Prostate gland (tissue), 2 donors: ENCODE results near the gene METTL1. TPM values are rescaled to one million over a fixed set of nuclear protein-coding genes. Genes with fewer than 3 reads are reported as not detected.

ENCODE experiments used
- DNase-seq: peaks from one replicate; pipeline ENCODE4 v3.0.0-alpha.2; 2019; ENCODE audit warnings: low spot score
- H3K27ac ChIP-seq, 2 donors: fragments of 200-600 bp; sonication (generic); 2 replicates each; pipeline ENCODE4 v1.5.1; 2017 to 2019
- H3K27me3 ChIP-seq: fragments of 200-600 bp; sonication (generic); replicated peaks from 2 replicates; pipeline ENCODE4 v1.5.1; 2019; ENCODE audit not compliant: insufficient read depth
- H3K36me3 ChIP-seq, 2 donors: fragments of 200-600 bp; sonication (generic); 1 replicate in 1 of 2; 2 replicates in 1 of 2; pipeline versions ENCODE4 v1.5.1 to v1.8.1; 2017 to 2019
- H3K4me1 ChIP-seq: fragments of 200-600 bp; sonication (generic); replicated peaks from 2 replicates; pipeline ENCODE4 v1.5.1; 2019
- H3K4me3 ChIP-seq, 2 donors: fragments of 200-600 bp; sonication (generic); 2 replicates each; pipeline ENCODE4 v1.5.1; 2017 to 2019
- H3K9me3 ChIP-seq: fragments of 200-600 bp; sonication (generic); 2 replicates; pipeline ENCODE4 v1.5.1; 2017
- CTCF ChIP-seq, 4 experiments: fragments of 200-600 bp in 2 of 4; fragments of 450-650 bp in 2 of 4; sonication (generic) in 2 of 4; IDR thresholded peaks; 1 replicate in 3 of 4; 2 replicates in 1 of 4; pipeline ENCODE4 v1.5.1; 2016 to 2019; ENCODE audit warnings: antibody characterized with exemption in 4 of 4, mild to moderate bottlenecking in 2 of 4, moderate library complexity in 2 of 4
- POLR2A ChIP-seq: fragments of 450-650 bp; IDR thresholded peaks from one replicate; pipeline ENCODE4 v1.6.1; 2016; ENCODE audit warnings: antibody characterized with exemption, mild to moderate bottlenecking
- POLR2AphosphoS5 ChIP-seq: sonication (generic); formaldehyde crosslinking; IDR thresholded peaks from one replicate; pipeline ENCODE4 v1.6.1; 2017; ENCODE audit warnings: antibody characterized with exemption
- WGBS: methylation state at CpG from one replicate; pipeline ENCODE4 v1.1.5; 2018; 5-methylcytosine and 5-hydroxymethylcytosine counted together
- intact Hi-C: fragments of 100-400 bp; cut with DNase I; formaldehyde crosslinking; loops from one replicate; pipeline ENCODE4 v1.14.2; 2022
- total RNA-seq, 2 donors: library from RNA; depleted of rRNA; stranded (reverse); fragments of >200 nt; gene quantifications; one replicate each; pipeline ENCODE4 v1.1.0, GENCODE V29; 2016

METTL1 gene
- total RNA-seq, 2 donors from 2014 or later, result 4.9 to 14.3 TPM

GRCh38 chr12:57797933-57798332, 26.0 kb upstream of the METTL1 start:
- Histone ChIP-seq H3K27ac (no peak overlapping the region), H3K4me3 (no peak overlapping the region), H3K9me3 (no peaks in the 10 kb centered on the region), H3K27me3 (no peaks in the 10 kb centered on the region), H3K36me3 (peaks cover 0 to 3% of the 10 kb centered on the region in 2 donors), H3K4me1 (no peaks in the 10 kb centered on the region)
- intact Hi-C loops, result no loop called here
- WGBS, result 87% methylated on average over 1 of the region's 1 CpG
- TF ChIP-seq CTCF (IDR thresholded peaks at IDR 0.05) (no peak), POLR2A (no peak), POLR2AphosphoS5 (no peak)
- DNase-seq, result no peak

GRCh38 chr12:57796996-57797395, 25.1 kb upstream of the METTL1 start:
- Histone ChIP-seq H3K9me3 (no peaks in the 10 kb centered on the region), H3K4me1 (no peaks in the 10 kb centered on the region), H3K27me3 (no peaks in the 10 kb centered on the region), H3K4me3 (no peak overlapping the region), H3K27ac (no peak overlapping the region), H3K36me3 (peaks cover 3% of the 10 kb centered on the region in 2 donors)
- no peak for TF ChIP-seq CTCF (IDR thresholded peaks at IDR 0.05)
- TF ChIP-seq POLR2A, result no peak
- no peak for TF ChIP-seq POLR2AphosphoS5
- WGBS, result 100% methylated on average over 1 of the region's 1 CpG
- DNase-seq, result no peak
- intact Hi-C loops, result no loop called here

- no peak for DNase-seq
- intact Hi-C loops, result no loop called here
- H3K27ac ChIP-seq, result no peak overlapping the region
- 93% methylated on average over 6 of the region's 6 CpGs for WGBS
- peaks cover 3 to 4% of the 10 kb centered on the region in 2 donors for H3K36me3 ChIP-seq
- H3K9me3 ChIP-seq, result no peaks in the 10 kb centered on the region
- no peak overlapping the region for H3K4me3 ChIP-seq
- H3K4me1 ChIP-seq, result no peaks in the 10 kb centered on the region
- H3K27me3 ChIP-seq, result no peaks in the 10 kb centered on the region
- TF ChIP-seq CTCF (IDR thresholded peaks at IDR 0.05) (no peak), POLR2AphosphoS5 (no peak), POLR2A (no peak)
Measured at GRCh38 chr12:57795354-57795753, 23.4 kb upstream of the METTL1 start.

GRCh38 chr12:57793920-57794319, 22.0 kb upstream of the METTL1 start:
- H3K36me3 ChIP-seq, result peaks cover 3 to 4% of the 10 kb centered on the region in 2 donors
- WGBS, result 36% methylated on average over 1 of the region's 1 CpG

More at GRCh38 chr12:57793920-57794319, 22.0 kb upstream of the METTL1 start:
- TF ChIP-seq CTCF (IDR thresholded peaks at IDR 0.05) (no peak), POLR2AphosphoS5 (no peak), POLR2A (no peak)
- intact Hi-C loops, result no loop called here
- Histone ChIP-seq H3K4me1 (no peaks in the 10 kb centered on the region), H3K4me3 (no peak overlapping the region), H3K9me3 (no peaks in the 10 kb centered on the region), H3K27ac (no peak overlapping the region), H3K27me3 (no peaks in the 10 kb centered on the region)
- DNase-seq, result no peak
